Medulla oblongata (tissue), 1 donor: ENCODE measurements around the gene ELP4.
"Not testable (repeated sequence)": the region's sequence is repeated elsewhere in the genome, so short reads cannot be mapped to it uniquely, and the experiment has no call there.

Source experiments
- DNase-seq: peaks from one replicate; pipeline ENCODE4 v3.0.0-alpha.2; 2015; ENCODE audit errors: extremely low spot score

Gene ELP4, protein sequence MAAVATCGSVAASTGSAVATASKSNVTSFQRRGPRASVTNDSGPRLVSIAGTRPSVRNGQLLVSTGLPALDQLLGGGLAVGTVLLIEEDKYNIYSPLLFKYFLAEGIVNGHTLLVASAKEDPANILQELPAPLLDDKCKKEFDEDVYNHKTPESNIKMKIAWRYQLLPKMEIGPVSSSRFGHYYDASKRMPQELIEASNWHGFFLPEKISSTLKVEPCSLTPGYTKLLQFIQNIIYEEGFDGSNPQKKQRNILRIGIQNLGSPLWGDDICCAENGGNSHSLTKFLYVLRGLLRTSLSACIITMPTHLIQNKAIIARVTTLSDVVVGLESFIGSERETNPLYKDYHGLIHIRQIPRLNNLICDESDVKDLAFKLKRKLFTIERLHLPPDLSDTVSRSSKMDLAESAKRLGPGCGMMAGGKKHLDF

DNA sequence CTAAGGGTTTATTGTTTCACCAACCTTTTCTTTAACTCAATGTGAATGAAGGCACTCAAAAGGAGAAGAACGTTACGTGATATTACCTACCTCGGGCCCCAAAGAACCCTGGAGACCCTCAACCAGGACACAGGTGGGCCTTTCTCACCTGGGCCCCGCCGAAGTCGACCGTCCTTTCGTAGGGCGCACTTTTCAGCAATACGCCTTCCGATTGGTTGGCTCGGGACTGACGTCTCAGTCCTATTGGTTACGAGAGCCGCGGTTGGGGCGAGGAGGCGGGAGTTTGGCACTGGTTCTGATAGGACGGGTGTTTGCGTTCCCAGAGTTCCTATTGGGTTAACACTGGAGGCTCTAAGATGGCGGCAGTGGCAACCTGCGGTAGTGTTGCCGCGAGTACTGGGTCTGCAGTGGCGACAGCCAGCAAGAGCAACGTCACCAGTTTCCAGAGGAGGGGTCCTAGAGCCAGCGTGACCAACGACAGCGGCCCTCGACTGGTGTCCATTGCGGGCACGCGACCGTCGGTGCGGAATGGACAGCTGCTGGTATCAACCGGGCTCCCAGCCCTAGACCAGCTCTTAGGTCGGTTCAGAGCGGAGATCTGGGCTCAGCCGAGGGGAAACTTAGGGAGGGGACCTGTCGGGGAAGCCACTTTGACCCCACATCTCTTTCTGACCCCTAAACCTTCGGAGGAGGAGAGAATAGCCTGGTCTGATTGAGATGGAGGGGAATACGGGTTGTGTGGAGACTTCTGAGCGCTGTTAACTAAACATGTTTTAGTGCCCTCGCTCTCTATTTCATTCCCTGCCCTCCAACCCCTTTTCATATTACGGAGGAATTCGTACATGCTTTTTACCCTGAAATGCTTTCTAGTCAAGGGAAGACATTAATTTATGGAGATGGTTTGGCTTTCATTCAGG, at the start of gene ELP4, which contains the start of gene IMMP1L:
TSS of gene ELP4 (plus strand) at position 339 of the 917 bp plus-strand sequence. CDS start at position 357, 18 bp downstream.
TSS of gene IMMP1L (minus strand) at position 194 of the 917 bp plus-strand sequence. CDS start 46,346 bp downstream, outside the sequence.
- DNase-seq, result peak; percentile 98

DNA sequence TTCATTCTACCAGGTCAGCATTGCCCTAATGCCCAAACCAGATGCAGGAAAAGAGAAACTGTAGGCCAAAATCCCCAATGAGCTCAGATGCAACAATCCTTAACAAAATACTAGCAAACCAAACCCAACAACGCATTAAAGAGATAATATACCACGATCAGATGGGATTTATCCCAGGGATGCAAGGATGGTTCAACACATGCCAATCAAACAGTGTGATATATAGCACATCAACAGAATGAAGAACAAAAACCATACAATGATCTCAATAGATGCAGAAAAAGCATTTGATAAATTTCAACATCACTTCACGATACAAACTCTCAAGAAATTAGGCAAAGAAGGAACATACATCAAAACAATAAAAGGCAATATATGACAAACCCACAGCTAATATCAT, 45.1 kb upstream of the ELP4 start:
- no peak for DNase-seq

DNA sequence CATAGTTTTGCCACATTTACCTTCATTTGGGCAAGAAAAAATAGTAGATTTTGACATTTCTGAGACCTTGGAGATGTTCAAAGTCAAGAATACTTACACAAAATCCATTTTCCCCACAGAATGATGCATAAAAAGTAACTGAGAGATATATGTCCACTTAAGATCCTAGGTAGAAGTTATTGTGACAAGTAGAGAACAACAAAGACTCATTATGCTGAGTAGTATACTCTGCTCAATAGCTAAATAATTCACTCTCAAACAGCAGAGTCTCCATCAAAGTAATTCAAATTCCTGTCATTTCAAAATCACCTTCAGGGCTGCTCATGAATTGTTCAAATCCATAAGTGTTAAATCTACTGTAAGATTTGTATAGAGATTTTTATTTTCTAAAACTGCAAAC, 35.5 kb upstream of the ELP4 start:
- no peak for DNase-seq

DNA sequence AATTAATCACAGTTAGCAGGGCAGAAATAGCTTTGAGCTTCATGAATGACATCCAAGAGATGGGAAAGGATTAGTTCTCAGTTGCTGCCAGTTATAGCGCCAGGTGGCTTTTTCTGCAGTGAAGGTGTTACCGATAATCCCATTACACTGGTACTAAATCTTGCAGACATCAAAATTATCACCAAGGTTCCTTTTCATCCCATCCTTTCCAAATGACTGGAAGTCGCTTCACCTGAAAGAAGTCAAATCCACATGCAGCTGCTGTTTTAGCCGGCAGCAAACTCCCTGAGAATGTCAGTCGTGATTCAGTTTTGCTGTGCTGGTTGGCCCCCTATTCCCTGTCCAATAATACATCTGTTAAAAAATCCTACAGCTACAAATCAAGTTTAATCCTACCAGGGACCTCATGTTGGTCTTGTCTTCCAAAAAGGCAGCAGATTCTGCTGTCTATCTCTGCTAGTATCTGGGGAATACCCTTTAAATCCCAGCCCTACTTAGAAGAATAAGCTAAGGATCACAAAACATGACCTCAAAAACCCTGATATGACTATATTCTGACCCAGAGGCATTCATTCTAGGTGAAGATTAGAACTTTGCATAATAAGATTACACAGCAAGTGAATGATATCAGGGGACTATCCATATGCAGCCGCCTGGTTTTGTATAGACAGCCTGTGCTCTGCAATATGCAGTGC, 31.9 kb upstream of the ELP4 start:
- no peak for DNase-seq

DNA sequence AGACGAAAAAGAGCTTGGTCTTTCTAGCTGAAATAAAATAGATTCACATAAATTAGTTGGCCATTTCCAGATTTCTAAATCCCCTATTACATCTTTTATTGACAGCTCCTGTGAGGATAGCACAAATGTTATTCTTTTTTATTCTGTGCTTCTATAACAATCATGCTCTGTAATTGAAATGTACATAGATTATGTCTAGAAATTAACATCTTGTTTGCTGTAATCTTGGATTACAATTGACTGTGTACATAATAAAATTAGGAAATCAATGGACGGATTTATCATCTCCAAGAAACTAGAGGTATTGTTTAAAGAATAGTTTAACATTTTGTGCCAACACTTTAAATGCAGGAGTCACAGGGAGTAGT, 31.4 kb upstream of the ELP4 start:
- DNase-seq, result no peak

DNA sequence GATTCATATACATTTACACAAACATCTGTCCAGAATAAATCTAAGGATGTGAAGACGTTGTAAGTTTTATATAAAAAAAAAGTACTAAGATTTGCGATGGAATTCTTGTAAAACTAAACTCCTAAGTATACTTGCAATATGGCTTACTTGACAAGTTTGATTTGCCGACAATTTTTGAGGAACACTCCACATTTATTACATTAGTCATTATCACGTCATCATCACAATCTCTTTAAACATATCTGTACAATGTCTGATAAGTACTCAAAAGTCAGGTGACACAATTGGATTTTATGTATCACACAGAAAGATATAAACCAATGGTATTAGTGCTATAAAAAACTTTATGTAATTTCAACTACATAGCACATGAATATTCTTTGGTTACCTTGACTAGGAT, 30.5 kb upstream of the ELP4 start:
- DNase-seq, result no peak

DNA sequence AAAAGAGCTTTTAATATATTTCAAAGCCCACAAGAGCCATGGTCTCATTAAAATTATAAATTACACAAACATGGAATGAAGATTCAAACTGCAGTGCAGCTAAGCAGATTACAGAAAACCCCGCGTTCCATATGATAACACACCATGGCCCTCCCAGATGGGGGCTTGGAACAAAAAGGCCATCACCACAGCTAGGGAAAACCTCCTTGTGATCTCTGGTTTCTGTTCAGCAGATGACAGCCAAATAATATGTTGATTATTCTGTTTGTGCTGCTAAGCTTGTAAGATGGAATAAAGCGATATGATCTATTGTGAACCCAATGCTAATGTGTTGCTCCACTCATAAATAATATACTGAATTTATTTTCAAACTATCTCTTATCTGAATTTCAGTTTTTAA, 28.6 kb upstream of the ELP4 start:
- DNase-seq, result no peak

DNA sequence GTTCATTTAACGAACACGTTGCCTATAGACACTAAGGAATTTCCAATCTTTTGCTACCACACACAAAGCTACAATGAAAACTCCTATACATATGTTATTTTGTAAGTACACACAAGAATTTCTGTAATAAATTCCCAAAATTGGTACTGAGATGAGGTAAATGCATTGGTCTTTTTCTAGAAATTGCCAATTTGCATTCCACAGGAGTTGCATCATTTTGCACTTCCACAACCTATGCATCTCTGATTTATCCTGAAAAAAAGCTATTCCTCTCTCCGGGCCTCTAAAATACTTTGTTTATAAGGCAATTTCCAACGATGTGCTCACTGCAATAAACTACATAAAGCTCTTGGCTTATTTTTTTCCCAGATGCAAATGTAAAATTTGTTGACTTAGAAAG, 25.1 kb upstream of the ELP4 start:
- no peak for DNase-seq

DNA sequence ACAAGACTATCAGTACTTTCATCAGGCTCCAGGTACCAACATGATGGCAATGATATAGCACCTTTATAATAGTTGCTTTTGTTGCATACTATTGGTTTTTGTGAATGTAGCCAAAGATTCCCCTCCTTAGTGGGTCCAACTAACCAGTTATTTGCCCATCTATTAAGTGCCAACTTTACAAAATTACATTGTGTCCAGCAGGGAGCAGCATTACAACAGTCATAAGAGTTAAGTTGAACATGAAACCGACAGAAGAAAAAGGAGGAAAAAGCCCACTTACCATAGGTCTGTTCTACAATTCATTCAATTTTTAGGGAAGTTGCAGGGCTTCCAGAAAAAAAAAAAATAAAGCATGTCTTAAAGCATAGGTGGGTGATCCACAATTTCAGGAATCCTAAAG, 21.7 kb upstream of the ELP4 start:
- DNase-seq, result peak; percentile 45

DNA sequence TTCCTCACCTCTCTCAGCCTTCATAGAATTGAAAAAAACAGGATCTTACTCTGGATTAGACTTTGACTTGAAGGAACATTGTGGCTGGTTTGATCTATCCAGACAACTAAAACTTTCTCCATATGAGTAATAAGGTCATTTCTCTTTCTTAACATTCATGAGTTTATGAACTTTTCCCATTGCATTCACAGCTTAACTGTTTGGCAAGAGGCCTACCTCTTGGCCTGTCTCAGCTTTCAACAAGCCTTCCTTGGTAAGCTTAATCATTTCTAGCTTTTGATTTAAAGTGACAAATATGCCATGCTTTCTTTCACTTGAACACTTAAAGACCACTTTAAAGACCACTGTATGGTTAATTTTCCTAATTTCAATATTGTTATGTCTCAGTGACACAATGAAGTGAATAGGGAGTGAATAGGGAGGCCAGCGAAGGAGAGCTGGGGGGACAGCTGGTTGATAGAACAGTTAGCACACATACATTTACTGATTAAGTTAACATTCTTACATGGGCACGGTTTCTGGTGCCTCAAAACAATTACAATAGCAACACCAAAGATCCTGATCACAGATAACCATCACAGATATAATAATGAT, 17.1 kb upstream of the ELP4 start:
- no peak for DNase-seq

DNA sequence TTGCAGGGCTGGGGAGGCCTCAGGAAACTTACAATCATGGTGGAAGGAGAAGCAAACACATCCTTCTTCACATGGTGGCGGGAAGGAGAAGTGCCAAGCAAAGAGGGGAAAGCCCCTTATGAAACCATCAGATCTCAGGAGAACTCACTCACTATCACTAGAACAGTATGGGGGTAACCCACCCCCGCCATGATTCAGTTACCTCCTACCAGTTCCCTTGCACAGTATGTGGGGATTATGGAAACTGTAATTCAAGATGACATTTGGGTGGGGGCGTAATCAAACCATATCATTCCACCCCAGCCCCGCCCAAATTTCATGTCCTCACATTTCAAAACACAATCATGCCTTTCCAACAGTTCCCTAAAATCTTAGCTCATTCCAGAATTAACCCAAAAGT, 16.3 kb upstream of the ELP4 start:
- DNase-seq, result no peak

DNA sequence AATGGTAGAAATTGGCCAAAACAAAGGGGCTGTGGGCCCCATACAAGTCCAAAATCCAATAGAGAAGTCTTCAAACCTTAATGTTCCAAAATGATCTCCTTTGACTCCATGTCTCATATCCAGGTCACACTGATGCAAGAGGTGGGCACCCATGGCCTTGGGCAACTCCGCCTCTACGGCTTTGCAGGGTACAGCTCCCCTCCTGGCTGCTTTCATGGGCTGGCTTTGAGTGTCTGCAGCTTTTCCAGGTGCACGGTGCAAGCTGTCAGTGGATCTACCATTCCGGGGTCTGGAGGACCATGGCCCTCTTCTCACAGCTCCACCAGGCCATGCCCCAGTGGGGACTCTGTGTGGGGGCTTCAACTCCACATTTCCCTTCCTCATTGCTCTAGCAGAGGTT, 15.8 kb upstream of the ELP4 start:
- DNase-seq, result not testable (repeated sequence)

DNA sequence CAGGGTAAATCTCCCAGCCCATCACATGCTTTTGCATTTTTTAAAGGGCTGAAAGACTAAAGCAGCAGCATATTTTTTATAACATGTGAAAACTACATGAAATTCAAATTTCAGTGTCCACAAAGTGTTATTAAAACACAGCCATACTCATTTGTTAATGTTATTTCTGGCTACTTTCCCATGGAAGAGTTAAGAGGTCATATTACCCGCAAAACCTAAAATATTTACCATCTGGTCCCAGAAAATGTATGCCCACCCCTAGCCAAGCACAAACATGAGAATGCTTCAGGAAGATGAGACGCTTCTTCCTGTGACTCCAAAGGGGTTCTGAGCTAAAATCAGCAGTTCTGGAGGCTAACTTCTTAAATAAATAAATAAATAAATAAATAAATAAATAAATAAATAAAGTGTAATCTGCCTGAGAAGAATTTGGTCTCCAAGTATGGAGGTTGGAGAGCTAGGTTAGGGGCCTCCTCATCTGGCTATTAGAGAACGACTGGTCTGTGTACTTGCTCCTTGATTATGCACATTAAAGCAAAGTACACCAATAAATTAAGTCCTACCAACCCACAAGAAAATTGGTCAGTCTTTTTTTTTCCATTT, 9.9 kb upstream of the ELP4 start:
- DNase-seq, result no peak

DNA sequence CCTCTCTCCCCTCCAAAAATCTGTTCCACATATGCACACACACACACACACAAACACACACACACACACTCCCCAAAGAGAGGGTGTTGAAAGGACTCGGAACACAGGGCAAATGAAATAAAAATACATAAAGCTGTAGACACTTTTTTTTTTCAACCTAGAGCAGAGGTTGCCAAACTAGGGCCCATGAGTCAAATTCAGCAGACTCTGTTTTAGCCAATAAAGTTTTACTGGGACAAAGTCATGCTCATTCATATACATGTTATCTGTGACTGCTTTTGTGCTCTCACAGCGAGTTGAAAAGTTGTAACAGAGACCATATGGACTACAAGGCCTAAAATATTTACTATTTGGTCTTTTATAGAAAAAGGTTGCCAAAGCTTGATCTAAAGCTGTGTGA, 9.0 kb upstream of the ELP4 start:
- no peak for DNase-seq

DNA sequence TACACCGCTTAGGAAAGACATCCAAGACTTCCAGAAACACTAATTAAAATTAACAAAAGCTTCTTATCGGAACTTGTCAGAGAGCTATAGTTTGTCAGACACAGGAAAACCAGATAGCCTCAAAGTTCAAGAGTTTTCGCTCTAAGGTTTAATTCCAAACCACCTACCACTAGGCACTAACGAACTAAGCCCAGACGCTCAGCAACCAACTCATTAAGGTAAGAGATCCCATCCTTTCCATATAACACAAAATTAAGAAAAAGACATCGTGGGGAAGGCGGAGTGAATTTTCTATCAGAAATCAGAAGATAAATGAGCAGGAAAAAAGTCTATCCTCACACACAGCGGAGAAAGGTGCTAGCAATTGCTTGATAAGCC, 527 bp upstream of the ELP4 start:
- no peak for DNase-seq

DNA sequence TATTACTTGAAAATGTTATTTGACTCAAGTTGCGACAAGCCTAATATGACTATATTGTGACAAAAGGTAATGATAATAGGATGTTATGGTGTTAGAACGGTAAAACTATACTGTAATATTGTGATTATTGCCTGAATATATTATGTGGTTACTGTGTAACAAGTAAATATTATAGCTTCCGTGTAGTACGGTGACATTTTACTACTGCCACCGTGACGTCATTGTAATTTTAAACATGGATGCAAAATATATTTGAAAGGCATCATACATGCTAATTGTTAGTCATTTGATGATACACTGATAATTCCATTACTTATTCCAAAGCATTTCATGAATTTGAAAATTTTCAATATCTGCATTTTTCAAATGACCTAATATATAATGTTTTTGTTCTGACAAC, 2.5 kb downstream of the ELP4 start:
- no peak for DNase-seq

DNA sequence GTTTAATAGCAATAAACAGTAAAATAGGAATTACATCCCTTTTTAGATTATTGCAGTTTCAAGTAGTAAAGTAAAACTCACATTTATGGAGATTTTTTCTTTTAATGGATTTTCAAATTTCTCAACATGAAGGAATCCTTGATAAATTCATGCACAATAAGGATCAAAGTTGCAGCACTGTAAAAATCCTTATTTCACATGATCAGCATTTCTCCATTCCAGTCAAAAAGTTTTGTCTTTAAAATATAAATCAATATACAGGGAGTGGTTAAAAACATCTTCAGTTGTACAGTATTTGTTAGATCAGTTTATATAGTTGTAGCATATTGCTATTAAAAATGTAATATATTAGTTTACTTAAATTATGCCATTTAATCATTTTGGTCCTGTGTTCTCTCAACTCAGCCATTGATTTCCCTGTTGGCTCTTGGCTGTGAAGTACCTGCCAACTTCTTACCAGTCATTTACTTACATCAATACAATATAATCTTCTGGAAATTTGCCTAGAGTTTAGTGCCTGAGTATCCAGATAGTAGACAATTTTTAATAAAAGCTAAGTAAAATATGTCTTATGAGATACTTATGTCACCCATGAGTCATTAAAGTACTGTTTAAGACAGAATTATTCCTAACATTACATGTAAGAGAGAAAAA, 12.1 kb downstream of the ELP4 start:
- DNase-seq, result no peak

DNA sequence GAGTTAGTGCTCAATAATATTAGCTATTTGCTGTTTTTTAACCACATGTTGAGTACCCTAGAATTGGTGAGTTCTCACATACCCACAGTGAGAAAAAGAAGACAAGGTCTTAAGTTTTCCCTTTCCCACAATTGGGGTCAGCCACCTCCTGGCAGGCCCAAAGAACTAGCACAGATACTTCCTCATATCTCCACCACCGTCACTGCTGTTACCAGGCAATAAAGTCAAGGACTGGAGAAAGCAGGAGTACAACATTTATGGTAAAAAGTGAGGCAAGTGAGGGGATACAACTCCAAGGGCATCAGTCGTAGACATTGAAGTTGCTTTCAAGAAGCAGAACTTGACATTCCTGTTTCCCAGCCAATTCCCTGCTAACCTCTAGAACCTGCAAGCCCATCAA, 19.6 kb downstream of the ELP4 start:
- no peak for DNase-seq

DNA sequence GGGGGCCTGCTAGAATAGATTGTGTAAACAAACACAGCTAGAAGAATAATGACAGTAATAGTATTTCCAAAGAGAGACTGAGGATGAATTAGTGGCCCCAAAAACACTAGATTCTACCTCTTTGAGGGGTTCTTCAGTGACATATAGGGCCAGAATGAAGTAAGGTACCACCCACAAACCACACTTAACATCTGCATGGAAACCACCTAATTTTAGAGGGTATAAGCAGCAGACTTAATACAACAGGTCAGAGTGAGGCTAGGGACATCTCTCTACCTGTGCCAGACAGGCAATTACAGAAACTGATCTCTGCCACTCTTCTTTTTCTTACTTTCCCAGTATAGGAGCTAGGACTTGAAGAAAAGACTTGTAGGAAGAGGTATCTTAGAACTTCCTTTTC, 20.1 kb downstream of the ELP4 start:
- no peak for DNase-seq

DNA sequence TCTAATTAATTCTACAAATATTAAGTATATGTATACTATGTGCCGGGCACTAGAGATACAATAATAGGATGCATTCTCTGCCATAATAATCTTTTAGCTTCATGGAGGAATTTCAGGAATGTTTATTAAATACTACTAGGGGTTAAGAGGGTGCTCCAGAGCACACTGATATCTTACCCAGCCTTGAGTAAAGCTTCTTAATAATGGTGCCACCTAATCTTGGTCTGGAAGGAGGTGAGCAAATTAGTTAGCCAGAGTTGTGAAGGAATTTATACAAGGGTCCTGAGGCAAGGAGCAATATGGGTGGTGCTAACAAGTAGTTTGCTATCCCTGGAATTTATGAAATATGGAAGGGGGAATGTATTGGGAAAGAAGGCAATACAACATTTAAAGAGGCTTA, 21.7 kb downstream of the ELP4 start:
- DNase-seq, result no peak

DNA sequence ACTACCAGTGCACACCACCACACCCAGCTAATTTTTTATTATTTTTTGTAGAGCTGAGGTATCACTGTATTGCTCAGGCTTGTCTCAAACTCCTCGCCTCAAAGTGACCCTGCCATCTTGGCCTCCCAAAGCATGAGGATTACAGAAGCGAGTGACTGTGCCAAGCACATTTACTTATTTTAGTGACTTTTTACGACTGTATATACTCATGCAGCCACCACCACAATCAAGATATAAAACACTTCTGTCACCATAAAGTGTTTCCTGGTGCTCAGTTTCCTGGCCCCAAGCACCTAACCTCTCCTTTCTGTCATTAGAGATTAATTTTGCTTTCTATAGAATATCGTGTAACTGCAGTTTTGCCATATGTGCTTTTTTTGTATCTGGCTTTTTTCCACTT, 25.9 kb downstream of the ELP4 start:
- no peak for DNase-seq
